Panc1 (cell line): ENCODE measurements around the gene SLC12A4. TPM values are rescaled to one million over a fixed set of nuclear protein-coding genes. Genes with fewer than 3 reads are reported as not detected.

Experiments used
- ATAC-seq: fragments of 200-7000 bp; cut with Tn5 transposase; 2 replicates; pipeline ENCODE4 v1.9.1; 2020; ENCODE audit warnings: mild to moderate bottlenecking, moderate library complexity
- BruUV-seq: library from RNA; stranded (reverse); fragments of 400-500 nt; replicated peaks from 2 replicates; lab custom pipeline; 2021; lab: Mats Ljungman, UMichigan
- CTCF ChIA-PET: fragments of 300-600 bp; sonication (Branson Sonifier 250); formaldehyde crosslinking; loops from one replicate; lab custom pipeline; 2022; ENCODE audit warnings: antibody characterized with exemption; lab: Charles Lee
- POLR2A ChIA-PET: fragments of 300-600 bp; sonication (Branson Sonifier 250); formaldehyde crosslinking; loops from one replicate; lab custom pipeline; 2022; ENCODE audit warnings: antibody characterized with exemption; lab: Charles Lee
- DNase-seq: peaks from one replicate; pipeline ENCODE4 v3.0.0-alpha.2; 2010; ENCODE audit warnings: low read depth, low spot score
- H3K27ac ChIP-seq: 2 replicates; pipeline ENCODE4 v1.5.1; 2011; ENCODE audit warnings: mild to moderate bottlenecking, low read length, inconsistent platforms
- H3K27me3 ChIP-seq: fragments of 200-500 bp; sonication (Bioruptor generic); 2 replicates; pipeline ENCODE4 v1.6.0; 2014; ENCODE audit warnings: low read length, inconsistent platforms; ENCODE audit not compliant: control insufficient read depth, insufficient read depth
- H3K36me3 ChIP-seq: fragments of 200-500 bp; sonication (Bioruptor generic); 2 replicates; pipeline ENCODE4 v1.5.1; 2014; ENCODE audit warnings: inconsistent platforms, mild to moderate bottlenecking, low read length, moderate library complexity; ENCODE audit not compliant: control insufficient read depth, insufficient read depth
- H3K4me1 ChIP-seq: 2 replicates; pipeline ENCODE4 v1.5.1; 2011; ENCODE audit warnings: inconsistent platforms, mild to moderate bottlenecking, low read length, moderate library complexity; ENCODE audit not compliant: control insufficient read depth, insufficient read depth
- H3K4me3 ChIP-seq, 2 experiments: 2 replicates each; pipeline ENCODE4 v1.5.1; 2011 to 2012; ENCODE audit warnings: low read depth in 2 of 2, low read length in 2 of 2, mild to moderate bottlenecking in 2 of 2, inconsistent platforms in 1 of 2, moderate library complexity in 1 of 2
- H3K9me3 ChIP-seq: fragments of 200-500 bp; sonication (Bioruptor generic); 2 replicates; pipeline ENCODE4 v1.5.1; 2014; ENCODE audit warnings: low read depth, mild to moderate bottlenecking, inconsistent platforms, low read length, moderate library complexity; ENCODE audit not compliant: control insufficient read depth, insufficient read depth
- CTCF ChIP-seq: fragments of 450-650 bp; IDR thresholded peaks from 2 replicates; pipeline ENCODE4 v1.5.1; 2017; ENCODE audit warnings: mild to moderate bottlenecking
- POLR2AphosphoS5 ChIP-seq: IDR thresholded peaks from 2 replicates; pipeline ENCODE4 v1.6.1; 2012; ENCODE audit warnings: mild to moderate bottlenecking, low read depth, low read length, moderate library complexity
- REST ChIP-seq, 2 experiments: IDR thresholded peaks; 2 replicates each; pipeline ENCODE4 v1.6.1; 2011 to 2012; ENCODE audit warnings: low read depth in 2 of 2, control low read depth in 1 of 2, low read length in 1 of 2, mild to moderate bottlenecking in 1 of 2, moderate library complexity in 1 of 2; ENCODE audit not compliant: insufficient read depth in 1 of 2
- SIN3A ChIP-seq: IDR thresholded peaks from 2 replicates; pipeline ENCODE4 v1.6.1; 2012; ENCODE audit warnings: low read depth, mild to moderate bottlenecking, low read length, moderate library complexity, borderline replicate concordance; ENCODE audit not compliant: insufficient read depth
- TCF7L2 ChIP-seq: IDR thresholded peaks from 2 replicates; pipeline ENCODE4 v1.6.1; 2011; ENCODE audit warnings: mild to moderate bottlenecking, low read depth, low read length, inconsistent platforms
- in situ Hi-C: cut with HindIII; loops from 2 replicates; pipeline ENCODE4 v1.10.0; 2016; ENCODE audit warnings: low sequenced_read_pairs, low pct_unique_long_range_greater_than_20kb
- intact Hi-C: fragments of 100-400 bp; cut with micrococcal nuclease; formaldehyde crosslinking; loops from one replicate; pipeline ENCODE4 v1.10.0; 2022; ENCODE audit not compliant: unreplicated experiment
- total RNA-seq: library from RNA; stranded (reverse); gene quantifications from one replicate; pipeline ENCODE4 v1.2.1, GENCODE V29; 2021; ENCODE audit not compliant: unreplicated experiment

The SLC12A4 gene
- total RNA-seq, 1 experiment from 2014 or later = 31.8 TPM

- intact Hi-C loops (no loop called here), in situ Hi-C loops (no loop called here)
- Histone ChIP-seq H3K27me3 (no peaks in the 10 kb centered on the region), H3K36me3 (no peaks in the 10 kb centered on the region), H3K9me3 (no peaks in the 10 kb centered on the region), H3K4me1 (no peaks in the 10 kb centered on the region), H3K4me3 (no peak overlapping the region), H3K27ac (no peak overlapping the region)
- ChIA-PET POLR2A (no interaction called here), CTCF (no interaction called here)
- ATAC-seq = no peak
- no peak for TF ChIP-seq SIN3A
- TF ChIP-seq POLR2AphosphoS5 = no peak
- no peak for TF ChIP-seq REST (IDR thresholded peaks at IDR 0.05; ENCODE audit: insufficient read depth in 1 of 2, low read depth in 2 of 2, low read length in 1 of 2)
- no peak for DNase-seq
- BruUV-seq = no TSS peak
These were observed 66.7 kb downstream of the SLC12A4 start for GRCh38 chr16:67901734-67902133.

GRCh38 chr16:67897231-67897630 is 71.2 kb downstream of the SLC12A4 start:
- DNase-seq = no peak
- no peak for ATAC-seq
- Histone ChIP-seq H3K27me3 (no peaks in the 10 kb centered on the region), H3K4me1 (no peaks in the 10 kb centered on the region), H3K4me3 (no peak overlapping the region), H3K36me3 (no peaks in the 10 kb centered on the region; the same call in 1 of the 2 replicates), H3K27ac (no peak overlapping the region), H3K9me3 (no peaks in the 10 kb centered on the region)
- TF ChIP-seq SIN3A (no peak), CTCF (no peak), TCF7L2 (no peak), POLR2AphosphoS5 (no peak), REST (IDR thresholded peaks at IDR 0.05; ENCODE audit: insufficient read depth in 1 of 2, low read depth in 2 of 2, low read length in 1 of 2) (no peak)
- ChIA-PET CTCF (interaction anchor here (0.6 to 0.9 kb wide), 2 partner anchors 45 to 144 kb away, joined by 3 read pairs; no protein-coding TSS in a partner anchor), POLR2A (interaction anchor here (0.6 kb wide), 1 partner anchor 160 kb away, joined by 5 read pairs; no protein-coding TSS in a partner anchor)
- in situ Hi-C loops = no loop called here
- intact Hi-C loops = no loop called here
- BruUV-seq = no TSS peak
